NCI-H187 (cell line): ENCODE data around the gene HERC3.
A peak's percentile ranks its signal among the peaks of the same experiment; 100 is the strongest.

Source experiments
- DNase-seq, 2 experiments: peaks; one replicate each; lab custom pipeline; 2025; lab: John Stamatoyannopoulos, UW

Gene HERC3

DNA sequence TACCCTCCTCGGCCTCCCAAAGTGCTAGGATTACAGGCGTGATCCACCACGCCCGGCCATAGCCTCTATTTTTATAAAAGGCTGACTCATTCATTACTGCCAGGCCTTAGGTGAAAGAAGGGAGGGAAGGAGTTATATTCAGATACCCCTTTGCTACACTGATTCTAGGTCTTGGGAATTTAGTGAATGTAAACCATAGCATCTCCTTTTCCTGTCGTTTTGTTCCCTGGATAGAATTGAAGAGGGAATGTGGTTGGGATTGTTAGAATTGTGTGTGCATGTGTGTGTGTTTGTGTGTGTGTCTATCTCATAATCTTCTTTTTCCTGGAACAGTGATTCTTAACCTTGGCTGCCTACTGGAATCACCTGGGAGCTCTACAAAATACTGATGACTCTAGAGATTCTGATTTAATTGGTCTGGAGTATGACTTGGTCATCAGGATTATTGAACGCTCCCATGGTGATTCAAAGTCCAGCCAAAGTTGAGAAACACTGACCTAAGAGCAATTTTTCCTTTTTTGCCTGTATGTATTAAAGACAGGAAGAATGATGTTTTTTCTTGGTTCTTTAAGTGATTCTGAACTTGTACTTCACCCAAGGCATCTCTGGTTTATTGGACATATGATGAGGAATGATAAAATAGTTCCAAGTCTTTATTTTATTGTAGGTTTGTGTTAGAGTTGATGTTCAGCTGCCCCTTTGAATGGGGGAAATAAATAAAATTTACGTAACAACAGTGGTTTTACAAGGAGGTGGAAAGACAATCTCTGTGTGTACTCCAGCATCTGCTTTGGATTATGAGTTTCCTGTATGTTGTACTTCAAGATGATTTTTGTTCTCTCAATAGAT lies 68.4 kb downstream of the HERC3 start:
- DNase-seq: no peak

DNA sequence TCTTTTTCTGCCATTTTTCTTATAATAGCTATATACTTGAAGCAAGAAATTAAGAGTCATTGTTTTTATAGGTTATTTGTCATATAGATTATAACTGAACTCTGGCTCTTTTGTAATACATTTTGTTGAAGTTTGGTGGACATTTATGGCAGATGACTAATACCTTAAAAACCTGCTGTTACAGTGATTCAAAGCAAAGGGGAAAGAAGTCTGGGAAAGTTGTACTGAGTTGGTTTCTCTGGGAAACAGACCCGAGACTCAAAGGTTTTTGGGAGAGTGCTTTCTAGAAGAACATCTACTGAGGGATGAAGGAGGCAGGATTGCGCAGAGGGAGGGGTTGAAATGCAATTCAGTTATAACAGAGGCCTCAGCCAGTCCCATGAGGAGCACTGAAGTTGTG lies 69.5 kb downstream of the HERC3 start:
- no peak for DNase-seq

DNA sequence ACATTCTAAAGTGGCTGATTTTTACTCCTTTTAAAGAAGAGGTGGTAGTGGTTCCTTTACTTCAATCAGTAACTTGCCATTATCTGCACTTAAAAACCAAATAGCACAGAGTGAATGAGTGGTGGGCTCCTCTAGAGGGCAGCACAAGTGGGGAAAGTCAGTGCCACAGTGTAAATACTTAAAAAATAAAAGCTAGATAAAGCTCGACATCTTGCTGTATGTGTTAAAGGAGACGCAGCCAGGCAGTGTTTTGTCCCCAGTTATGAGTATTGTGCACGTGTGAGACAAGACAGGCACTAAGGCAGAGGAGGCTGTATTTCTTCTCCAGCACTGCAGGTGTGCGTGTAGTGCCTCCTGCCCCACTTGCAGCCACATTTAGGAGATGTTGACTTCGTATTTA lies 80.7 kb downstream of the HERC3 start:
- DNase-seq: no peak

DNA sequence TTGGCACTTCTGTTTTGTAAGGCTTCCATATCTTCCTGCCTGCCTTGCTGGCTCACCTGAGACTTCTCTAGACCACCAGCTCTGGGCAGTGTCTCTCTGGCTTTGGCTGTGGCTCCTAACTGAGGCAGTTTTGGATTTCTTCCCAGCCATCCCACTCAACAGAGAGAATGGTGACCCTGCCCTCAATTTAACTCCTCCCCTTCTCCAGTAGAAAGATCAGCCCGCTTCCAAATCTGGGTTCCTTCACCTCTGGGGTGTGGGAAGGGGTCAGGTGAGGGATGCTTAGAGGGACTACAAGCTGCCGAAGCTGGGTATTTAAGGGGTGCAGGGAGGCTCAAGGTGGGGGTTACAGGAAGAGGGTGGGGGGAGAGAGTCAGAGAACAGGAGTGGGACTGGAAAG lies 81.6 kb downstream of the HERC3 start:
- DNase-seq: no peak

DNA sequence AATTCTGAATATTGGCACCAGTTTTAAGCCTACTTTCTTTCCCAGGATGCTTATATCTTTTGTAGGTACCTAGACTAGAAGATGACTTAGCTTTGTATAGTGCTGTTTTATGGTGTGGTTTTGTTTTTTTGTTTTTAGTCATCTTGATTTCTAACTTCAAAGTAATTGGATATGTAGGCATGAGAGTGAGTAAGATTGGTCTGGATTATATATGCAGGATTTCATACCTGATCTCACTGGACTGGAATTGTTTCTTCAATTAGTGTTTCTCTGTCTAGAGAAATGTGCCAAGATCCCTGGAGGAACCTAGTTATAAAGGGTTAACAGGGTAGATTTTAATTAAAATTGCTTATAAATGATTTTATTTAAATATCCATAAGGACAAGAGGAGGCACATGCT lies 82.3 kb downstream of the HERC3 start:
- DNase-seq: no peak

DNA sequence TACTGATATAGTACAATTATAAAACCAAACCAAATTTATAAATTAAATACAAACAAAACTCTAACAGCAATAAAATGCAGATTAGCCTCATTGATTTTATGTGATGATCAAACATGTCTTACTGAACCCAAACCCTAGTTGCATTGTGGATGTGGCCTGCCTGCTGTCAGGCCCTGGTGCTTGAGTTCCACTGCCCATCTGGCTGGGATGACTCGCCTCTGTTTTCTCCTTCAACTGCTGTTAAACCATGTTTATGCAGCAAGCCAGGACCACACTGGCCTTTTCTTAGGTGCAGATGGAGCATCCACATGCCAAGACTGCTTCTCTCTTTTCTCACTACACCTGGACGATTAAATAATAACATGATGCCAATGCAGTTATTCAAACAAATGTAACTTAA lies 82.7 kb downstream of the HERC3 start:
- DNase-seq: no peak

DNA sequence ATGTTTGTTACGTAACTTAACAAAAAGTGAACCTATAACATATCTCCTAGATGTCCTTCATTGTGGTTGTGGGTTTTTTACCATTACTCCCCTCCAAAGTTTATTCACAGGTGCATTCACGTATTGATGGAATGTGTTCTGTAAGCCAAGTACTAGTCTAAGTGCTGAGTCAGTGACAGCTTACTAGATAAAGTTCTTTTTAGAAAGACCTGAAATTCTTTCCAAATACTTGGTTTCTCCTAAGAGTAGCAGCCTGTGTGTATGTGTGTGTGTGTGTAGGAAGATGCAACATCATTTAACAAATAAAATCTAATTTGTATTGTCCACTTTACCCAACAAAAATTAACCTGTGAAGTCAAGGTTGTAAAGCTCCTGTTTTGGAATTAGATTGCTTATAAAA lies 83.3 kb downstream of the HERC3 start:
- no peak for DNase-seq

DNA sequence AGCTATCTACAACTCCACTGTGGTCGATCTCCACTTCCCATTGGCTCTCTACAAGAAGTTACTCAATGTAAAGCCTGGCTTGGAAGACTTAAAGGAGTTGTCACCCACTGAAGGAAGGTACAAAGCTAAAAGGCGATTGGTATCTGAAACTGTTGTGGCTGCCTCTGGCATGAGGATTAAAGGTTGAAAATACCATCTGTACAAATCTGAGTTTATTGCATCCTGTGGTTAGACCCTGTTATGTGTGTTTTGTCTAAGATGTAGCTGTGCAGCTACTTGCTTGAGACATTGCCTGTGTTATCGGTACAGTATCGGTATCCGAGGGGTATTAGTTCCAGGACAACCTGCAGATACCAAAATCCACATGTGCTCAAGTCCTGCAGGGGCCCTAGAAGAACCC lies 88.9 kb downstream of the HERC3 start:
- no peak for DNase-seq

DNA sequence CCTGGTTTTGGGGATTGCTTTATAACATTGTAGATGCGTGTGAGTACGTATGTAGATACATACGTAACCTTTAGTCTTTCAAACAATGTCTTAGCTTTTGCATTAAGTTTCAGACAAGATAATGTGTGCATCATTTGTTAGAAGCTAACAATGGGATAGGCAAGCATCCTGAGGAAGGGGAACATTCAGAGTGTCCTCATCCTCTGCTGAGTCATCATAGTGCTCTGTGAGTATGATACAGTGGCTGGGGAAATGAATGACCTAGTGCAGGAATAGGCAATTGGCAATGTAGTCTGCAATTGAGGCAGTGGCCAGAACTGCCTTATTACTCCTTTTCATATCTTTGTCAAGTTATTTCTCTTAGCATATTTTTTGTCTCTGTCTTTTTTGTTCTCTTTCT lies 98.1 kb downstream of the HERC3 start:
- no peak for DNase-seq

DNA sequence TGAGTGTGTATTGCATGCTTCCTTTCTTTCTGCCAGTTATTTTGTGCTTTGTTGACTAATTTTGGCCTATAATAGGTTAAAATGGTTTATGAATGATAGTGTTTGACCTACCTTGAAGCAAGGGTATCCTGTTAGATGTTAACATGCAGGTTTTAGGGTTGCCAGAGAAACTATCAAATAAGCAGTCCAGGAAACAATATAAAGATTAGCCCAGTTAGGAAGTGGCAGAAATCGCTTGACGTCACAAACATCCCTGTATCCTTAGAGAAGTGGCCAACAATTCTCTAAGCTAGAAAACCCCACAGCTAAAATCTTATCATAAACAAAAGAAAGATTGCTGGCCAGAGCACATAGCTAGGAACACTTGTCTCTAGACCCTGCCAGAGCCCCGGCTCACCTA lies 101.5 kb downstream of the HERC3 start:
- DNase-seq: no peak

DNA sequence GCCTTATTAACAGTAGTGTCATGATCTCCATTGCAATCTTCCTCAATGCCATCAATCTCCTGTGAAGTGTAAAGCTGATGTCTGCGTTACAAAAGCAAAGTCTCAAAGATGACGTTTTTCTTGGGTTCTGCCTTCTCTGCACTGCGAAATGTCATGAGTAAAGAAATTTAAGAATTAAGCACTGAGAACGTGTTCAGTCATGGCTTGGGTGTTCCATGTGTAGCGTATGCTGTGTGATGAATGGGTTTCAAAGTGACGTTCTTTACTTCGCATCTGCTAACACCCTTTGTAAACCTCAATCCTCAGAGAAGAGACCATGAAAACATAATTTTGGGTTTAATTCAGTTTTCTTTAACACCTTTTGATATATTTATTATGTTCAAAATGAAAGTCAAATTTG lies 104.3 kb downstream of the HERC3 start:
- DNase-seq: no peak

DNA sequence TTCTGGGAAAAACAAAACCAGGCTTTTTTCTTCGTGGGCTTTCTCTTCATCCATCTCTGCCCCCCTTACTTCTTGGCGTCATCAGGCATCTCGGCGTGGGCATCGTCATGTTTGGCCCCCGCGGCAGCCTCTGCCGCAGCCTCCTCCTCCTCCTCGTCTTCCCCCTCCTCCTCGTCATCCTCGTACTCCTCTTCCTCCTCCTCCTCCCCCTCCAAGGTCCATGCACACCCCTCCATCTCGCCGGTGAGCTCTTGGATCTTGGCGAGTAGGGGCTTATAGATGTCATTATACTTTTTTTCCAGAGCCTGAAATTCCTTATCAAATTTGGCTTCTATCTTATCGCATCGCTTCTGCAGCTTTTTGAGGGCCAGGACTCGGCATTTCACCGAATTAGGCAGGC lies 104.9 kb downstream of the HERC3 start:
- peak in 1 of 2 experiments; percentile 10 for DNase-seq

DNA sequence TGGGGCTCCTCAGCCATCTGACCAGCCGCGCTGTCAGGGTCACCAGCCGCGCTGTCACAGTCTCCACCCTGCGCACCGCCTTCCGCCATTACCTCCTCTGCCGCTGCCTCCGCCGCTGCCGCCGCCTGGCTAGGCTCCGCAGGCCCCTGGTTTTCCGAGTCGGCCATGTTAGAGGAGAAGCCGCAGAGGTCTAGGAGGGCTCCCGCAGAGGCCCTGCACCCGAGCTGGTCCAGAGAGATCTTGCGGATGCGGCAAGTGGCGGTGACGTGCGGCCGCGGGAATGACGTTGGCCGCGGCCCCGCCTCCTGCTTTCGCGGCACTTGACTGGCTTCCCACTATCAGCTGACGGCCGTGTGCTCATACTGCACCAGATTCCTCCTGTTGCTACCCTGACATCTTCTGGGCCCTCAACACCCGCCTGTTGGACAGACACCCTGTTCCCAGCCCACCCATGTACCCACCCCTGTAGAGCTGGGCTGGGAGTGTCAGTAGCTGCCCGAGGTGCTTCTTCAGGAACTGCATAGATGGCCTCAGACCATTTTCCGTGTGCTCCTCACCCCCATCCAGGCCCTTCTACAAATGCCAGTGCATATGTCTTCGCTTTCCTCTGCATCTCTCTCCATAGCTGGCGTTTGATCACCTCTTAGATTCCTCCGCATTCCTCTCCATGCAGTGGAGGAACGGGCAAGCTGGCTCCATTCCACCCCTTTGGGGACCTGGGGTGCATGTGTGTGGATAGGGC lies 105.5 kb downstream of the HERC3 start, which contains the start of gene NAP1L5:
Gene NAP1L5 (minus strand): TSS at position 242 of the 742 bp plus-strand sequence. CDS start 75 bp downstream, at position 167.
- peak; percentile 10 to 29 for DNase-seq

DNA sequence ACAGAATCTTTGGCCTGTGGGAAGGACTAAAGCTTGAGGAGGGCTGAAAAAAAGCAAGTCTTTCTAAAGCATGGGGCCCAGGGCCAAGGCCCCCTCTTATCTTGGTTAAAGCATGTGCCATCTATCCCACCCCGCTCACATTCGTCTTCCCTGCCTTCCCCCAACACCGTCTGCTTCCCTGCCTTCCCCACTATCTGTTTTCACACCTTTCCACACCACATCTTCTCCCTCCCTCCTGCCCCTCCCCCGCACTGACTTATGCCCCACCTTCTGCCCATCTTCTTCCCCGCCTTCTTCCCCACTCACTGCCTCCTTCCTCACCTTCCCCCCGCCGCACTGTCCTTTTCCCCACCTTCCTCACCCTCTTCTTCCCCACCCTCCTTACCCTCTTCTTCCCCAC lies 106.2 kb downstream of the HERC3 start:
- no peak for DNase-seq

DNA sequence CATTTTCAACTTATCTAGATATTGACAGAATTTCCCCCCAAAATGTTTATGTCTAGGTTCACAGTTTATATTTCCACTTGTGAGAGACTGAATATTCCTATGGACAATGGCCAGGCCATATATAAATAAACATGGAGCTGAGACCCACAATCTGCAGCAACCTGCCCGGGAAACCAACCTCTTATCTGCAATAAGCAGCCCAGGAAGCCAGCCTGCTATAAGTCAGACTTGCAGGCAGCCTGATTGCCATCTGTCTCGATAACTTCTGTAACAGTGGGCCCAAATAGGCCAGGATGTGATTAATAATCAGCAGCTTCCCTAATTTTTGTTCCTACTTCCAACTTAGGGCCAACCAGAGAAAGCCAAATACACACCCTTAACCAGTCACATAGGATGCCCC lies 110.5 kb downstream of the HERC3 start:
- DNase-seq: no peak

DNA sequence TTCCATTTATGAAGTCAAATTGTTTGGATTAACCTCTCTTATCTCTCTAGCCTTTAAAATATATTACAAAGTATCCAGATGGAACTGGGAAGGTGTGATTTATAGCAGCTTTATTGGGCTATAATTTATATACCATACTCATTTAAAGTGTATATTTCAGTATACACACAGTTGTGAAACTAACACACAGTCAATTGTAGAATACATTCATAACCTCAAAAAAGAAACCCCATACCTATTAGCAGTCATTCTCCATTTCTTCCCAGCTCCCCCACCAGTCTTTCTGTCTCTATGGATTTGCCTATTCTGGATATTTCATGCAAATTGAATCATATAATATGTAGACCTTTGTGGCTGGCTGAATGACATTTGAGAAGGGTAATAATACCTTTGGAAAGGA lies 112.9 kb downstream of the HERC3 start:
- DNase-seq: no peak

DNA sequence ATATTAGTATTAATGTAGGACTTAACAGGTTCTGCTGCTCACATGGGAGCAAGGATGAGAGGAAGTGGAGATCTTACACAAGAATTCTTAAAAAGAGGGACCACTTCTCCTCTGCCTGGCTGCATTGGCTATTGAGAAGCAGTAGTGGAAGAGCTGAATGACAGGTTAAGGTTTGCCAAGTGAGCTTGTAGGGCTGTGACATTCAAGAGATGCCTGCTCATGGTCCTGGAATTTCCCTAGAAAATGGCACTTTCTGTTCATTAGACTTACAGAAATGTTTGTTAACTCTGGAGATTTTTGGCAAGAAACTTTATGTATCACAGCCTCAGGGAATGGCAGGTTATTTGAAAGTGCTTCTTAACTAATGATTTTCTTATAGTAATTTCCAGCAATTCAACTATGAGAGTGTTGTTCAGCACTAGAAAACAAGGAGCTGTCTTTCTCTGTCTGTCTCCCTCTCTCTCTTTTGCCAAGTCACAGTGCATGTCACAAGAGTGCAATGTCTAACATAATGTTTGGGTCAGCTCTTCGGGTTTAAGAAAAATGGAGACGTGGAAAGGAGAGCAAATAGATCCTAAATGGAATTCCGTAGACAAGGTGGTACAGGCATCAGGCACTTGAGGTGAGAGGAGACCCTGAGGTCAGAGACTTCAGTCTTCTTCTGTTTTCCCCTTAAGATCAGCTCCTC lies 113.7 kb downstream of the HERC3 start:
- no peak for DNase-seq

DNA sequence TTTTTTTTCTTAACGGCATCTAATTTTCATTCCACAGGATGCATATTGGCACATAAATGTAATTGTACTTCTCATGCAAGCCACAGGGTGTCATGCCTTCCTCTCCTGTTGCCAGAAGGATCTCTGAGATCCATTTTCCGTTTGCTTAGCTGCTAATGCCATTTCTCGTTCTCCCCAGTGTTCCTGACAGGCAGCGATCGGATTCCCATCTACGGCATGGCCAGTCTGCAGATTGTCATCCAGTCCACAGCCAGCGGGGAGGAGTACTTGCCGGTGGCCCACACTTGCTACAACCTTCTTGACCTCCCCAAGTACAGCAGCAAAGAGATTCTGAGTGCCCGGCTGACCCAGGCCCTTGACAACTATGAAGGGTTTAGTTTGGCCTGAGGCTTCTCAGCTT lies 114.3 kb downstream of the HERC3 start:
- no peak for DNase-seq

DNA sequence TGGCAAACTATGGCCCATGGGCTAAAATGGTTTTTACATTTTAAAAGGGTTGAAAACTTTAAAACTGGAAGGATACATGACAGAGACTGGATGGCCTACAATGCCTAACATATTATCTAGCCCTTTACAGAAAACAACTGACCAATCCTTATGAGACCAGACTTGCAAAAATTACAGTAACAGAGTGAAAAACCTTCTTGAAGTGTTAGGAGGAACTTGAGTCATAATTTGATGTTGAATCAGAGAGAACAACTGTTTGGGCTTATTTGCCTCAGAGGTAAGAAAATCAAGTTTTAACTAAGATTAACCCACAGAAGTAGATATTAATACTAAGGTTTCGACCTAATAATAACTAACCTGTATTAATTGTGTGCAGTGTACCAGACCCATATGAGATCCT lies 117.7 kb downstream of the HERC3 start:
- DNase-seq: no peak

DNA sequence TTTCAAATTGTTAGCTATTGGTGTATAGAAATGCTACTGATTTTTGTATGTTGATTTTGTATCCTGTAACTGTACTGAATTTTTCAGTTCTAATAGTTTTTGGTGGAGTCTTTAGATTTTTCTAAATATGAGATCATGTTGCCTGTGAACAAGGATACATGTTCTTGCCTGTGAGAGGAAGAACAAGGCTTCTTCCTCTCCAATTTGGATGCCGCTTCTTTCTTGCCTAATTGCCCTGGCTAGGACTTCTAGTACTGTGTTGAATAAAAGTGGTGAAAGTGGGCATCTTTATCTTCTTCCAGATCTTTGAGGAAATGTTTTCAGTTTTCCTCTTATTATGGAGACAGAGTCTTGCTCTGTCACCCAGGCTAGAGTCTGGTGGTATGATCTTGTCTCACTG lies 121.5 kb downstream of the HERC3 start:
- DNase-seq: no peak

DNA sequence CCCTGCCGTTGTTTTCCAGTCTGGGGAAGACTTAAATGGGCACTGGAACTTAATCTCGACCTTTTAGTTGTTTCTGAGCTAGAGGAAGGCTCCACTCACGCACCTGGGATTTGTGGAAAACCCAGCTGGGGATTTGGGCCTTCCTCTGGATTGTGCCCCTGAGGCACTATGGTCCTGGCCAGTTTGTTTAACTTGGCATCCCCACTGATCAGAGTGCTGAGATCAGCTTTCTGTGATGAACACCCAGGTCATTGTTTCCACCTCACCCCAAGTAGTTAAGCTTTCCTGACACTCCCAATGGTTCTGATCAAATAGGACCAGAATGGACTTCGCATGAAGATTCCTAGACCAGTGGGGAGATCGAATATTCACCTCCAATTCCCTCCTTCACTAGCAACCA lies 125.8 kb downstream of the HERC3 start:
- DNase-seq: no peak

DNA sequence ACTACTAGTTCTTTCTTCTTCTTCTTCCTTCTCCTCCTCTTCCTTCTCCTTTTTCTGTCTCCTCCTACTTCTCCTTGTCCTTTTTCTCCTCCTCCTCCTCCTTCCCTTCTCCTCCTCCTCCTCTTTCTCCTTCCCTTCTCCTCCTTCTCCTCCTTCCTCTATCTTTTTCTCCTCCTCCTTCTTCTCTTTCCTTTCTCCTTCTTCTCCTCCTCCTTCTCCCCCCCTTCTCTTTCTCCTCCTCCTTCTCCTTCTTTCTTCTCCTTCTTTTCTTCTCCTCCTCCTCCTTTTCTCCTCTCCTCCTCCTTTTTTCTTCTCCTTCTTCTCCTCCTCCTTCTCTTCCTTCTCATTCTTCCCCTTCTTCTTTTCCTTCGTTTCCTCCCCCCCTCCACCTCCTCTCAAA lies 127.1 kb downstream of the HERC3 start:
- no peak for DNase-seq
